Mesenchymal stem cell (in vitro differentiated cells and primary cell): ENCODE data around the gene PDE11A.
"Not testable (repeated sequence)": the region's sequence is repeated elsewhere in the genome, so short reads cannot be mapped to it uniquely, and the experiment has no call there.

Experiments
- DNase-seq: peaks from one replicate; pipeline ENCODE4 v3.0.0-alpha.2; 2013
- H2AFZ ChIP-seq: one replicate; pipeline ENCODE4 v1.6.1; 2013; ENCODE audit warnings: low read depth, mild to moderate bottlenecking, control low read depth, inconsistent platforms, low read length, moderate library complexity
- H2AK5ac ChIP-seq: 2 replicates; pipeline ENCODE4 v1.6.1; 2013; ENCODE audit warnings: low read length, moderate library complexity, mild to moderate bottlenecking, inconsistent platforms; ENCODE audit not compliant: severe bottlenecking
- H2BK120ac ChIP-seq: one replicate; pipeline ENCODE4 v1.6.1; 2013; ENCODE audit warnings: low read depth, mild to moderate bottlenecking, inconsistent platforms, low read length, moderate library complexity
- H2BK12ac ChIP-seq, 2 experiments: one replicate each; pipeline ENCODE4 v1.6.1; 2013; ENCODE audit warnings: inconsistent platforms in 2 of 2, low read length in 2 of 2, mild to moderate bottlenecking in 2 of 2, moderate library complexity in 2 of 2, control low read depth in 1 of 2
- H2BK15ac ChIP-seq: one replicate; pipeline ENCODE4 v1.6.1; 2013; ENCODE audit warnings: mild to moderate bottlenecking, low read depth, inconsistent platforms; ENCODE audit not compliant: poor library complexity, severe bottlenecking
- H2BK5ac ChIP-seq: 2 replicates; pipeline ENCODE4 v1.6.1; 2013; ENCODE audit warnings: low read depth, mild to moderate bottlenecking, low read length, control low read depth, inconsistent platforms; ENCODE audit not compliant: poor library complexity, severe bottlenecking
- H3K14ac ChIP-seq, 2 experiments: one replicate each; pipeline ENCODE4 v1.6.1; 2013; ENCODE audit warnings: inconsistent platforms in 2 of 2, low read length in 2 of 2, control low read depth in 1 of 2, mild to moderate bottlenecking in 1 of 2, moderate library complexity in 1 of 2
- H3K18ac ChIP-seq, 2 experiments: one replicate each; pipeline ENCODE4 v1.6.1; 2013; ENCODE audit warnings: inconsistent platforms in 2 of 2, low read length in 2 of 2, control low read depth in 1 of 2, low read depth in 1 of 2, mild to moderate bottlenecking in 1 of 2
- H3K23ac ChIP-seq, 2 experiments: one replicate each; pipeline ENCODE4 v1.6.1; 2013; ENCODE audit warnings: inconsistent platforms in 2 of 2, low read length in 2 of 2, mild to moderate bottlenecking in 2 of 2, moderate library complexity in 2 of 2, control low read depth in 1 of 2
- H3K27ac ChIP-seq: 2 replicates; pipeline ENCODE4 v1.5.1; 2013; ENCODE audit warnings: mild to moderate bottlenecking, moderate library complexity, low read length, control low read depth, inconsistent platforms; ENCODE audit not compliant: poor library complexity, severe bottlenecking
- H3K27me3 ChIP-seq, 2 experiments: 2 replicates each; pipeline versions ENCODE4 v1.6.1 to v1.7.0; 2013; ENCODE audit warnings: low read length in 2 of 2, mild to moderate bottlenecking in 2 of 2, moderate library complexity in 2 of 2, control low read depth in 1 of 2, inconsistent platforms in 1 of 2; ENCODE audit not compliant: control insufficient read depth in 1 of 2, insufficient read depth in 1 of 2
- H3K36me3 ChIP-seq, 2 experiments: 2 replicates each; pipeline versions ENCODE4 v1.6.1 to v1.7.0; 2013; ENCODE audit warnings: low read length in 2 of 2, control low read depth in 1 of 2, inconsistent platforms in 1 of 2, low read depth in 1 of 2, mild to moderate bottlenecking in 1 of 2; ENCODE audit not compliant: insufficient read depth in 2 of 2, control insufficient read depth in 1 of 2
- H3K4ac ChIP-seq, 2 experiments: one replicate each; pipeline ENCODE4 v1.6.1; 2013; ENCODE audit warnings: inconsistent platforms in 2 of 2, low read length in 2 of 2, mild to moderate bottlenecking in 2 of 2, moderate library complexity in 2 of 2, control low read depth in 1 of 2, low read depth in 1 of 2
- H3K4me1 ChIP-seq: 2 replicates; pipeline ENCODE4 v1.6.1; 2013; ENCODE audit warnings: low read depth, low read length, control low read depth; ENCODE audit not compliant: control insufficient read depth, insufficient read depth
- H3K4me2 ChIP-seq: 2 replicates; pipeline ENCODE4 v1.6.1; 2013; ENCODE audit warnings: low read length, mild to moderate bottlenecking, inconsistent platforms; ENCODE audit not compliant: poor library complexity, severe bottlenecking
- H3K4me3 ChIP-seq, 2 experiments: 2 replicates each; pipeline versions ENCODE4 v1.5.1 to v1.7.0; 2013; ENCODE audit warnings: low read length in 2 of 2, mild to moderate bottlenecking in 2 of 2, control low read depth in 1 of 2, low read depth in 1 of 2; ENCODE audit not compliant: insufficient read depth in 1 of 2
- H3K79me1 ChIP-seq: replicated peaks from 2 replicates; pipeline ENCODE4 v1.6.1; 2013; ENCODE audit warnings: mild to moderate bottlenecking, control low read depth, low read length, inconsistent platforms; ENCODE audit not compliant: poor library complexity, severe bottlenecking
- H3K9ac ChIP-seq: 2 replicates; pipeline ENCODE4 v1.7.0; 2013; ENCODE audit warnings: mild to moderate bottlenecking, low read length, moderate library complexity
- H3K9me3 ChIP-seq: 2 replicates; pipeline ENCODE4 v1.7.0; 2013; ENCODE audit warnings: mild to moderate bottlenecking, low read length; ENCODE audit not compliant: control insufficient read depth
- H4K8ac ChIP-seq: one replicate; pipeline ENCODE4 v1.6.1; 2013; ENCODE audit warnings: inconsistent platforms, mild to moderate bottlenecking, low read length, moderate library complexity
- H4K91ac ChIP-seq: one replicate; pipeline ENCODE4 v1.6.1; 2013; ENCODE audit warnings: mild to moderate bottlenecking, low read length, inconsistent platforms
- WGBS: methylation state at CpG from one replicate; pipeline ENCODE4 v1.1.7; 2013; ENCODE audit warnings: mixed read lengths; 5-methylcytosine and 5-hydroxymethylcytosine counted together

PDE11A gene

GRCh38 chr2:177952151-177952550 is 120.4 kb downstream of the PDE11A start:
- H3K9me3 ChIP-seq = no peaks in the 10 kb centered on the region
- no peaks in the 10 kb centered on the region for H3K79me1 ChIP-seq
- H3K36me3 ChIP-seq = no peaks in the 10 kb centered on the region
- no peaks in the 10 kb centered on the region for H3K4me1 ChIP-seq
- no peak overlapping the region for H3K4me2 ChIP-seq
- H4K91ac ChIP-seq = no peak overlapping the region
- no peak overlapping the region for H2BK12ac ChIP-seq
- H3K27me3 ChIP-seq = no peaks in the 10 kb centered on the region
- H3K9ac ChIP-seq = no peak overlapping the region
- no peak overlapping the region for H2BK120ac ChIP-seq
- no peak overlapping the region for H3K4ac ChIP-seq
- H3K23ac ChIP-seq = no peak overlapping the region
- H2AFZ ChIP-seq = no peak overlapping the region
- H2BK15ac ChIP-seq = no peak overlapping the region
- no peak overlapping the region for H4K8ac ChIP-seq
- DNase-seq = no peak
- 65% methylated on average over 1 of the region's 1 CpG for WGBS
- no peak overlapping the region for H2BK5ac ChIP-seq
- no peak overlapping the region for H3K18ac ChIP-seq
- H2AK5ac ChIP-seq = no peak overlapping the region
- H3K27ac ChIP-seq = no peak overlapping the region
- no peak overlapping the region for H3K14ac ChIP-seq
- H3K4me3 ChIP-seq = no peak overlapping the region

DNA sequence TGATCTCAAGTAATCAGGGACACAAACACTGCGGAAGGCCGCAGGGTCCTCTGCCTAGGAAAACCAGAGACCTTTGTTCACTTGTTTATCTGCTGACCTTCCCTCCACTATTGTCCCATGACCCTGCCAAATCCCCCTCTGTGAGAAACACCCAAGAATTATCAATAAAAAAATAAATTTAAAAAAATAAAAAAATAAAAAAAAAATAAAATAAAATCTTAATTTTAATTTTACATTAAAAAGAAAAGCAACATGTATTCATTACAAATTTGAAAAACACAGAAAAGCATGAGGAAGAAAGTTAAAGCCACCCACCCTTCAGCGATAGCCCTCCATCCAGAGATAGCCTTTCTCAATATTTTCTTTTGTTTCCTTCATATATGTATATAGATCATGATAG is 125.0 kb downstream of the PDE11A start:
- H3K27ac ChIP-seq, H3K27me3 ChIP-seq, H2BK5ac ChIP-seq, H3K4me3 ChIP-seq, H2AFZ ChIP-seq, H3K9ac ChIP-seq, H3K4me1 ChIP-seq, H3K36me3 ChIP-seq, H3K79me1 ChIP-seq, H2BK12ac ChIP-seq, H3K4me2 ChIP-seq, H2AK5ac ChIP-seq, H2BK120ac ChIP-seq, H3K4ac ChIP-seq, H2BK15ac ChIP-seq, H4K8ac ChIP-seq, H3K23ac ChIP-seq, H3K14ac ChIP-seq, H3K18ac ChIP-seq, DNase-seq, H4K91ac ChIP-seq, H3K9me3 ChIP-seq: not testable (repeated sequence)
- WGBS = no CpG with 5 or more reads among the region's 3 CpGs

DNA sequence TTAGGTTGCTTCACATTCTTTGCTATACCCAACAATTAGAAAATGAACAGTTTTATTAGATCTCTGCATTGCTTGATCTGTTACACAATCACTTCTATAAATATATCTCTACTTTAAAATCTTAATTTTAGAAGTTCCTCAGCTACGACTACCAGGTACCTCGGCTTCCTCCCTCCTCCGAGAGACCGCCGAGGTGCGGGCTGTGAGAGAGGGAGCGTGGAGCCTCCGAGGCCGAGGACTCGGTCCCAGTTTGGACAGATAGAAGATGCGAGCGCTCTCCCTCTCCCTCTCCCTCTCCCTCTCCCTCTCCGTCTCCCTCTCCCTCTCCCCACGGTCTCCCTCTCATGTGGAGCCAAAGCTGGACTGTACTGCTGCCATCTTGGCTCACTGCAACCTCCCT is 128.0 kb downstream of the PDE11A start:
- H3K27me3 ChIP-seq, H4K8ac ChIP-seq, H3K9me3 ChIP-seq, DNase-seq, H3K4me2 ChIP-seq, H3K14ac ChIP-seq, H2BK15ac ChIP-seq, H3K4me3 ChIP-seq, H2BK120ac ChIP-seq, H3K4ac ChIP-seq, H3K4me1 ChIP-seq, H2AFZ ChIP-seq, H3K27ac ChIP-seq, H3K36me3 ChIP-seq, H3K79me1 ChIP-seq, H4K91ac ChIP-seq, H3K23ac ChIP-seq, H3K9ac ChIP-seq, H3K18ac ChIP-seq, H2BK12ac ChIP-seq, H2AK5ac ChIP-seq, H2BK5ac ChIP-seq: not testable (repeated sequence)
- 96% methylated on average over 8 of the region's 14 CpGs for WGBS

GRCh38 chr2:177942731-177943130 is 129.8 kb downstream of the PDE11A start:
- DNase-seq = no peak
- H3K23ac ChIP-seq = no peak overlapping the region
- 60% methylated on average over 1 of the region's 1 CpG for WGBS

More at GRCh38 chr2:177942731-177943130, 129.8 kb downstream of the PDE11A start:
- Histone ChIP-seq H2BK120ac (no peak overlapping the region), H2BK5ac (no peak overlapping the region), H2AFZ (no peak overlapping the region), H2BK15ac (no peak overlapping the region), H2BK12ac (no peak overlapping the region), H4K91ac (no peak overlapping the region), H3K79me1 (no peaks in the 10 kb centered on the region), H3K9me3 (no peaks in the 10 kb centered on the region), H3K36me3 (no peaks in the 10 kb centered on the region), H3K18ac (no peak overlapping the region), H3K4ac (no peak overlapping the region), H3K4me3 (no peak overlapping the region), H2AK5ac (no peak overlapping the region), H4K8ac (no peak overlapping the region), H3K4me2 (no peak overlapping the region), H3K27me3 (peaks cover 4% of the 10 kb centered on the region in 2 experiments), H3K9ac (no peak overlapping the region), H3K4me1 (no peaks in the 10 kb centered on the region), H3K27ac (no peak overlapping the region), H3K14ac (no peak overlapping the region)
